ENCODE data around the gene CDH4.

Gene CDH4

GRCh38 chr20:61373956-61374545 lies 122.0 kb downstream of the CDH4 start:
- no peak overlapping the region for H3K4me3 ChIP-seq (ENCODE audit: low read depth in 1 of 2, low read length in 1 of 2)
- H3K27me3 ChIP-seq = no peaks in the 10 kb centered on the region
- no peak for TF ChIP-seq CTCF (IDR thresholded peaks at IDR 0.05)
- H3K9me3 ChIP-seq = no peaks in the 10 kb centered on the region
- no peak overlapping the region for H3K27ac ChIP-seq
- no peaks in the 10 kb centered on the region for H3K36me3 ChIP-seq
- H3K4me1 ChIP-seq (ENCODE audit: control insufficient read depth in 1 of 2, insufficient read depth in 1 of 2, low read depth in 1 of 2, low read length in 1 of 2) = no peaks in the 10 kb centered on the region

- no peak for TF ChIP-seq CTCF (IDR thresholded peaks at IDR 0.05)
- Histone ChIP-seq H3K4me1 (ENCODE audit: control insufficient read depth in 1 of 2, insufficient read depth in 1 of 2, low read depth in 1 of 2, low read length in 1 of 2) (no peaks in the 10 kb centered on the region), H3K27ac (no peak overlapping the region), H3K4me3 (ENCODE audit: low read depth in 1 of 2, low read length in 1 of 2) (no peak overlapping the region), H3K36me3 (no peaks in the 10 kb centered on the region), H3K27me3 (no peaks in the 10 kb centered on the region), H3K9me3 (no peaks in the 10 kb centered on the region)
Observed at GRCh38 chr20:61376541-61377240, 124.6 kb downstream of the CDH4 start.

- no peak for TF ChIP-seq CTCF (IDR thresholded peaks at IDR 0.05)
- Histone ChIP-seq H3K4me1 (ENCODE audit: control insufficient read depth in 1 of 2, insufficient read depth in 1 of 2, low read depth in 1 of 2, low read length in 1 of 2) (no peaks in the 10 kb centered on the region), H3K36me3 (no peaks in the 10 kb centered on the region), H3K27ac (no peak overlapping the region), H3K27me3 (no peaks in the 10 kb centered on the region), H3K4me3 (ENCODE audit: low read depth in 1 of 2, low read length in 1 of 2) (no peak overlapping the region), H3K9me3 (no peaks in the 10 kb centered on the region)
Observed at GRCh38 chr20:61378694-61379355, 126.8 kb downstream of the CDH4 start.

GRCh38 chr20:61379898-61380544 lies 128.0 kb downstream of the CDH4 start:
- Histone ChIP-seq H3K27ac (no peak overlapping the region), H3K9me3 (no peaks in the 10 kb centered on the region), H3K4me3 (ENCODE audit: low read depth in 1 of 2, low read length in 1 of 2) (no peak overlapping the region), H3K27me3 (no peaks in the 10 kb centered on the region), H3K36me3 (no peaks in the 10 kb centered on the region), H3K4me1 (ENCODE audit: control insufficient read depth in 1 of 2, insufficient read depth in 1 of 2, low read depth in 1 of 2, low read length in 1 of 2) (no peaks in the 10 kb centered on the region)
- no peak for TF ChIP-seq CTCF (IDR thresholded peaks at IDR 0.05)

- H3K27me3 ChIP-seq = no peaks in the 10 kb centered on the region
Observed at GRCh38 chr20:61380545-61380915, 128.5 kb downstream of the CDH4 start.

More at GRCh38 chr20:61380545-61380915, 128.5 kb downstream of the CDH4 start:
- TF ChIP-seq CTCF (IDR thresholded peaks at IDR 0.05) = no peak
- Histone ChIP-seq H3K27ac (no peak overlapping the region), H3K9me3 (no peaks in the 10 kb centered on the region), H3K36me3 (no peaks in the 10 kb centered on the region), H3K4me1 (ENCODE audit: control insufficient read depth in 1 of 2, insufficient read depth in 1 of 2, low read depth in 1 of 2, low read length in 1 of 2) (no peaks in the 10 kb centered on the region), H3K4me3 (ENCODE audit: low read depth in 1 of 2, low read length in 1 of 2) (no peak overlapping the region)
